GM18498 (cell line): ENCODE data around the gene RRBP1.

Experiments used
- ATAC-seq: cut with Tn5 transposase; IDR thresholded peaks from one replicate; pipeline ENCODE4 v1.9.1; 2021; ENCODE audit warnings: mild to moderate bottlenecking, moderate library complexity; ENCODE audit not compliant: unreplicated experiment

Gene RRBP1

GRCh38 chr20:17684077-17684888 lies 2.2 kb upstream of the RRBP1 start:
- ATAC-seq: no peak

DNA sequence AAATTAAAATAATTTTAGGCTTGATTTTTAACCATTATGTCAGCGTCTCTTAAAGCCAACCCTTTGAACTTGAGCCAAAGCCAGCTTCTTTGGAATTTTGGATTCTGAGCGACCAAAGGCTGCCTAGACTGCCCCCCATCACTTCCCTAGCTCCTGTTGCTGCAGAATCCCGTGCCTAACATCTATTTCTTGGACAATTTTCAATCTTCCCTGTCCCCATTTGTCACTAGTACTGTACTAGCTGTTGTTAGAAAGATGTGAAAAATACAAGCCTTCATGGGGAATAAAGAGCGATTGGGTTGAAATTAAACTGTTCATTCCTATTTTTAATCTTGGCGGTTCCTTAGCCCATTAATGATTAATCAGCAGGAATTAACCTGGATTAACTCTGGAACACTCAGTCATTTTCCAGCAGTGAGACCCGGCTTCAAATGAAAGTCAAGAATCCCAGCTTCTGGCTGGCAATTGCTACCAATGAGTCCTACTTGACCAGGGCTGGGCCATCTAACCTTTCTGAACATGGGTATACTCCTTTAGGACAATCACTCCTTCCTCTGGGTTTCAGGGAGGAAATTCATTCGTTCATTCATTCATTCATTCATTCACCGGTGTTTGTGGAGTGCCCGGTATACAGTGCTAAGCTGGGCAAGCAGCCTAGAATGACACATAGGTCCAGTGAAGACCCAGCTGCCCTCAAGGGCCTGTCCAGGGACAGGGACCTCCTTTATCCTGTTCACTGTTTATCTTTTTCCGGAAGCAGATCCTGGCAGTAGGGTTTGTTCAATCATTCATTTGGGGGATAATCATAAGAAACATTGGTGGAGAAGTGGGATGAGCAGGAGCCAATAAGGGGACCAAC lies 1.4 kb upstream of the RRBP1 start:
- no peak for ATAC-seq

- ATAC-seq: no peak
Observed at GRCh38 chr20:17682889-17683198, 802 bp upstream of the RRBP1 start.

- ATAC-seq: peak; percentile 23
Observed at GRCh38 chr20:17681726-17682102, 328 bp downstream of the RRBP1 start.

DNA sequence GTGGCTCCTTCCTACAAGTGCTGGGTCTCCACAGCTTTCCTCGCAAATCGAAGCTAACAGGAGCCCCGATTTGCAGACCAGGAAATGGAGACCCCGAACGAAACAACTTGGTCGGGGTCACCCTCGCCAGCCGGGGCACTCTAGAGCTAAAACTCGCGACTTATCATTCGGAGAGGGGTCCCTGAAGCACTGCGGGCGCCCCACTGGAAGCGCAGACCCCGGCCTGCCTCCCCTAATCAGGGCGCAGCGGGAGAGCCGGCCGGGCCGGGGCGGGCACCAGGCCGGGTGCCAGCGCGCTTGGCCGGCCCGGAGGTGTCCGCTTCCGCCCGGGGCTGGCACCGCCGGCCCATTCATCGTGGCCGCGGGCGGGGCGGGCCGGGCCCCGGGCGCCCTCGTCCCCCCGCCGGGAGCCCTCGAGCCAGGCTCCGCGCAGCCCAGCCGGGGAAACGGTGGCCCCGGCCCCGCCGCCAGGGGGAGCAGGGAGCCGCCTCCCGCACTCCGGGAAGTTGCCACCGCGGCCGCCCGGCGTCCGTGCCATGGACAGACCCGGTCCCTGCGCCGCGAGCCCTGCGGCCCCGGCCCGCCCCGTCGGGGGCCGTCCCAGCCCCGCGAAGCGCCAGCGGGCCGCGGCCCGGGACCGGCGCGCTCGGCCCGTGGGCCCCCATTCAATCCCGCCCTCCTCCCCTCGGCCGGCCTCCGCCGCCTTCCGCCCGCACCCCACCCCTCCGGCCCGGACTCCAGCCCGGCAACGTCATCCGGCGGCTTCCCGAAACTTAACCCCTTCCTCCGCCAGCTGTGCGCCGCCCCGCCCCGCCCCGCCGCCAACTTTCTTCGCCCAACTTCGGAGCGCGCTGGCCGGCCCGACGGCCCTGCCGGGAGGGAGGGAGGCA lies 961 bp downstream of the RRBP1 start:
- peak; percentile 46 for ATAC-seq

DNA sequence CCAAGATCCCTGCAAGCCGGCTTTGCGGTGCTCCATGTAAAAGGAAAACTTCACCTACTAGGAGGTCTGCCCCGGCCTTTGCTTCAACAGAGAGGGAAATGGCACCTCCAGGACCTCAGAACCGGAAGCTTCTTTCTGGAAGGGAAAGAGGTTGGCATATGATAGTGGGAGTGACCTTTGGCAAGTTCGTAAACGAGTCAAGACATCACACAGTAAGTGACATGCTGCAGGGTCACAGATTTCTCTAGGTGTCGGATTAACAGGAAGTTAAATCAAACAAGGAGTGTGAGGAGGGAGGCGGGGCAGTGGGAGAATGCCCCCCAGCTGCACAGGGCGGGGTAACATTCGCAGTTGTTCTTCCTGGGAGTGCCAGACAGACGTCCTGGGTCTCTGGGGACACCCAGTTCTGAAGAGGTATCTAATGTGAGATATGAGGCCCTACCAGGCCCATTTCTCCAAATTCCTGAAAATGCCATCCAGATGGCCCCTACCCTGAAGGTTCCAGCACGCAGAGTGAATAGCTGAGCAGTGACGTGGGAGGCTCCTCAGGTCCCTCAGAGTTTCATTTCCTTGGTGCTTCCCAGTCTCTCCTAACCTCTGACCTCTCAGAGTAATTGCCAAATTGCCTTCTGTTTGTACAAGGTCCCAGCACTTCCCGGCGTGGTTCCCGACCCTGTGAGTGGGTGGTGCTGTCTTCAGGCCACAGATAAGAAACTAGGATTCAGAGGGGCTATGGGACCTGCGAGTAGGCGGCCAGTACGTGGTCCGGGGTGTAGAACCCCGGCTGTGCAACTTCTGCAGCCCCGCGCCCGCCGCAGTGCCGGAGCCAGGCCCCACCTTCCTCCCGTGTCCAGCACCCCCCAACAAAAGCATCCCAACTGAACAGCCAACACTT lies 1.9 kb downstream of the RRBP1 start:
- no peak for ATAC-seq

GRCh38 chr20:17678886-17679285 lies 3.2 kb downstream of the RRBP1 start:
- ATAC-seq: no peak

DNA sequence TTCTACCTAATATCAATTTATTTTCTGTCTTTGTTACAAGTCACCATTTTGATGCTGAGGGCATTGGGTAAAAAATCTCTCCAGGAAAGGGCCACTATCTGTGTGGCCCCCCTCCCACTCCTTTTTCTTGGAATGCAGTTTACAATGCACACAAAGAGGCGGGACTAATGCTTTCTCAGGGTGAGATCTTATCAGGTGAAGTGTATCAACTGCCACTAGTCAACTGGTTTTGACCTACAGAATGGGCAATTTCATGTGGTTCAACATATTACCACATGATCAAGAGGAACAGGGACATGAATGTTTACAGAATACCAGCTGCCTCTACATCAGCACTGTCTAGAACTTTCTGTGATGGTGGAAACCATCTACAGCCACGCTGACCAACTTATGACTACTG lies 3.7 kb downstream of the RRBP1 start:
- ATAC-seq: no peak

DNA sequence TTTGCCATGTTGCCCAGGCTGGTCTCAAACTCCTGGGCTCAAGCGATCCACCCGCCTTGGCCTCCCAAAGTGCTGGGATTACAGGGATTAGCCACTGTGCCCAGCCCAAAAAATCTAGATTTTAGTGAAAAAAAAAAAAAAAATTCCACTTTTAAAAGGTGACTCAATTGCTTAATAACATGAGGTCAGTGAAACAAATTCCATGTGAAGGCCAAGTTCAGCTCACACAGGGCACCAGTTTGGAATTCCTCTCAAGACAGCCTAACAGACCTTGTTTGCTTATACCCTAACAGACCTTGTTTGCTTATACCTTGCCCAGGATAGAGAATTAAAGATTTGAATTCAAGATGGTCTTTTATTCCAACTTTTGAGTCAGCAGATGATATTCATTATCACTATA lies 5.1 kb downstream of the RRBP1 start:
- ATAC-seq: no peak

DNA sequence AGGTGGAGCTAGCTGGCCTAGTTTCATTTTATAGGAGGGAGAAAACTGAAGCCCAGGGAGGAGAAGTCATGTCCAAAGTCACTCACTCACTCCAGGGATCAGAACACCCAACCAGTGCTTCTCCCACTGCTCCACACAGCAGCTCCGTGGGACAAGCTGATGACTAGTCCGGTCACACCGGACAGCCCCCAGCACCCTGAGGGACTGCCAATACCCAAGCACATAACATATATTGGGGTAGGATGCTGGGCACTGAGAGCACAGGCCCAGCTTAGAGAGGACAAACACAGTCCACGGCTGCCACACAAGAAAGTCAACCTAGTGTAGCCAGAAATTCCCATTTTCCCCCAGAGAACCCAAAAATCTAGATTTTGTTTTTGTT lies 5.7 kb downstream of the RRBP1 start:
- no peak for ATAC-seq

- ATAC-seq: no peak
Observed at GRCh38 chr20:17675519-17676377, 6.3 kb downstream of the RRBP1 start.

GRCh38 chr20:17674722-17675518 lies 7.1 kb downstream of the RRBP1 start:
- no peak for ATAC-seq

GRCh38 chr20:17673084-17673483 lies 9.0 kb downstream of the RRBP1 start:
- ATAC-seq: no peak

GRCh38 chr20:17671565-17671964 lies 10.5 kb downstream of the RRBP1 start:
- no peak for ATAC-seq

- ATAC-seq: no peak
Observed at GRCh38 chr20:17671011-17671410, 11.0 kb downstream of the RRBP1 start.

GRCh38 chr20:17669306-17669931 lies 12.6 kb downstream of the RRBP1 start:
- no peak for ATAC-seq

DNA sequence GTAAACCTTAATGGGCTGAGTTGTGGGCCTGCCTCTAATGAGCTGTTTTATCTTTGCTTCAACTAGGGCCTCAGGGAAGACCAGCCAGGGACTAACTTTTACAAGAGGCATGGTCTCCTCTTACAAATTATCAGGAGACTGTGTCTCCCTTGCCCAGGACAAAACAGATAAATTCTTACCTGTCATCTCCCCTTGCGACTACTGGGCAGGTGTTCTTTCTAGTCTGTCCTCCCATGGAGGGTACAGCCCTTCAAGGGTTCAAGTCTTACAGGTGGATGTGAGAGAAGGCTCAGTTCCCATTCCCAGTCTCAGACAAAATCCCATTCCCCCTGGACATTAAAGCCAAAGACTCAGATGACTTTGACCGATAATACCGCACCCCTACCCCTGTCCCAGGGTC lies 13.6 kb downstream of the RRBP1 start:
- no peak for ATAC-seq

DNA sequence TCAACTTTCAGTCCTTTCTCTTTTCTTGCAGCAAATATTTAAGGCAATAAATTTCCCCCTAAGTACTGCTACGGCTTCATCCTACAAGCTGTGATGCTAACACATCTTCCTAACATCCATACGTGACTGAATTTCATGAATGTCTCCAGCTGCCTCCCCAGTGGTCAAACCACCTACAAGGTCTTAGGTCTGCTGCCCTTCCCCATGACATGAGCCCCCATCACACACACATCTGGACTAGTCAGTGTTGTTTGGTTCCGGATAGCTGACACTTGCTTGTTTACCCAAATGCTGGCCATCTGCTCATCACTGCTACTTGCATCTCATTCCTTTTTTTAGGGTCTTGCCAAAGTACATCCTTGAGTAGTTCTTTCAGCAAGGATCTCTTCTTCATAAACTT lies 14.6 kb downstream of the RRBP1 start:
- ATAC-seq: no peak
